Ascending aorta (tissue), 2 donors: ENCODE measurements around the gene ZCCHC10. TPM values are rescaled to one million over a fixed set of nuclear protein-coding genes. Genes with fewer than 3 reads are reported as not detected.

Source experiments
- DNase-seq, 2 donors: peaks; one replicate each; pipeline ENCODE4 v3.0.0-alpha.2; 2019; ENCODE audit warnings: low spot score in 2 of 2
- H3K27ac ChIP-seq, 2 donors: fragments of 200-600 bp; sonication (generic); one replicate each; pipeline ENCODE4 v1.5.1; 2016 to 2017; ENCODE audit warnings: mild to moderate bottlenecking in 1 of 2
- H3K27me3 ChIP-seq: fragments of 200-600 bp; sonication (generic); one replicate; pipeline ENCODE4 v1.5.1; 2017
- H3K36me3 ChIP-seq, 2 donors: fragments of 200-600 bp; sonication (generic); one replicate each; pipeline ENCODE4 v1.5.1; 2016
- H3K4me1 ChIP-seq, 2 donors: fragments of 200-600 bp; sonication (generic); one replicate each; pipeline ENCODE4 v1.5.1; 2016 to 2017; ENCODE audit warnings: mild to moderate bottlenecking in 1 of 2
- H3K4me3 ChIP-seq, 2 donors: fragments of 200-600 bp; sonication (generic); one replicate each; pipeline ENCODE4 v1.5.1; 2016 to 2017; ENCODE audit warnings: mild to moderate bottlenecking in 1 of 2
- H3K9me3 ChIP-seq, 2 donors: fragments of 200-600 bp; sonication (generic); one replicate each; pipeline ENCODE4 v1.5.1; 2016
- CTCF ChIP-seq, 3 experiments: fragments of 200-600 bp in 2 of 3; fragments of 450-650 bp in 1 of 3; sonication (generic) in 2 of 3; IDR thresholded peaks; one replicate each; pipeline ENCODE4 v1.5.1; 2016 to 2019; ENCODE audit warnings: antibody characterized with exemption in 3 of 3, mild to moderate bottlenecking in 1 of 3, moderate library complexity in 1 of 3
- intact Hi-C: fragments of 100-400 bp; cut with DNase I; formaldehyde crosslinking; loops from one replicate; pipeline ENCODE4 v1.15.1; 2023
- total RNA-seq: library from RNA; depleted of rRNA; stranded (reverse); fragments of >200 nt; gene quantifications from one replicate; pipeline ENCODE4 v1.1.0, GENCODE V29; 2016

Gene ZCCHC10
- total RNA-seq, 1 donor from 2014 or later: 1.9 TPM

GRCh38 chr5:132952829-132953228, 73.5 kb downstream of the ZCCHC10 start:
- no peaks in the 10 kb centered on the region for H3K27me3 ChIP-seq
- TF ChIP-seq CTCF (IDR thresholded peaks at IDR 0.05): no peak
- H3K4me1 ChIP-seq: peaks cover 5 to 22% of the 10 kb centered on the region in 2 donors
- no peak for DNase-seq
- H3K36me3 ChIP-seq: peaks cover 5 to 8% of the 10 kb centered on the region in 2 donors
- no peak overlapping the region for H3K27ac ChIP-seq
- intact Hi-C loops: no loop called here
- H3K4me3 ChIP-seq: no peak overlapping the region
- H3K9me3 ChIP-seq: no peaks in the 10 kb centered on the region

GRCh38 chr5:132951897-132952296, 74.5 kb downstream of the ZCCHC10 start:
- peaks cover 5 to 26% of the 10 kb centered on the region in 2 donors for H3K4me1 ChIP-seq
- DNase-seq: no peak
- H3K4me3 ChIP-seq: no peak overlapping the region
- intact Hi-C loops: no loop called here
- no peak overlapping the region for H3K27ac ChIP-seq
- no peaks in the 10 kb centered on the region for H3K27me3 ChIP-seq
- TF ChIP-seq CTCF (IDR thresholded peaks at IDR 0.05): no peak
- peaks cover 5 to 8% of the 10 kb centered on the region in 2 donors for H3K36me3 ChIP-seq
- no peaks in the 10 kb centered on the region for H3K9me3 ChIP-seq

- no peak for DNase-seq
- peaks cover 5 to 20% of the 10 kb centered on the region in 2 donors for H3K4me1 ChIP-seq
- intact Hi-C loops: no loop called here
- H3K27ac ChIP-seq: no peak overlapping the region
- no peak for TF ChIP-seq CTCF (IDR thresholded peaks at IDR 0.05)
- H3K4me3 ChIP-seq: no peak overlapping the region
- H3K9me3 ChIP-seq: no peaks in the 10 kb centered on the region
- H3K27me3 ChIP-seq: no peaks in the 10 kb centered on the region
- H3K36me3 ChIP-seq: peaks cover 0 to 3% of the 10 kb centered on the region in 2 donors
Observed at GRCh38 chr5:132949136-132949535, 77.2 kb downstream of the ZCCHC10 start.

- Histone ChIP-seq H3K27me3 (no peaks in the 10 kb centered on the region), H3K9me3 (no peaks in the 10 kb centered on the region), H3K4me3 (no peak overlapping the region), H3K36me3 (no peaks in the 10 kb centered on the region), H3K27ac (no peak overlapping the region), H3K4me1 (peaks cover 9 to 12% of the 10 kb centered on the region in 2 donors)
- no peak for DNase-seq
- intact Hi-C loops: no loop called here
- no peak for TF ChIP-seq CTCF (IDR thresholded peaks at IDR 0.05)
Observed at GRCh38 chr5:132947671-132948070, 78.7 kb downstream of the ZCCHC10 start.

Other genes starting within 250 kb of the ZCCHC10 start
- gene SEPTIN8, start 249.3 kb downstream of the ZCCHC10 start, total RNA-seq: 113 TPM
- gene SOWAHA, start 213.2 kb downstream of the ZCCHC10 start, total RNA-seq: not detected
- gene SHROOM1, start 195.9 kb downstream of the ZCCHC10 start, total RNA-seq: 49.4 TPM
- not detected for gene GDF9, start 160.1 kb downstream of the ZCCHC10 start, total RNA-seq
- 53.6 TPM for gene UQCRQ, start 159.9 kb downstream of the ZCCHC10 start, total RNA-seq
- gene LEAP2, start 152.9 kb downstream of the ZCCHC10 start, total RNA-seq: 0.21 TPM
- 63.0 TPM for gene AFF4, start 62.9 kb downstream of the ZCCHC10 start, total RNA-seq
- 16.2 TPM for gene HSPA4, start 25.5 kb upstream of the ZCCHC10 start, total RNA-seq